GM23338 (cell line): ENCODE measurements around the gene EFCAB13. TPM values are rescaled to one million over a fixed set of nuclear protein-coding genes. Genes with fewer than 3 reads are reported as not detected.

Experiments used
- ATAC-seq: fragments of 200-7000 bp; cut with Tn5 transposase; 3 replicates; pipeline ENCODE4 v1.9.1; 2020
- DNase-seq: peaks from one replicate; pipeline ENCODE4 v3.0.0-alpha.2; 2015; ENCODE audit warnings: low spot score
- H2AFZ ChIP-seq: fragments of 200-600 bp; sonication (generic); 2 replicates; pipeline ENCODE4 v1.8.0; 2016; ENCODE audit warnings: antibody characterized with exemption, mild to moderate bottlenecking, moderate library complexity
- H3F3A ChIP-seq: fragments of 200-600 bp; sonication (generic); replicated peaks from 2 replicates; pipeline ENCODE4 v1.8.0; 2017; ENCODE audit warnings: antibody characterized with exemption, mixed run types, low read depth
- H3K27ac ChIP-seq: fragments of 200-600 bp; sonication (generic); 2 replicates; pipeline ENCODE4 v1.6.1; 2016; ENCODE audit warnings: low read depth
- H3K27me3 ChIP-seq: fragments of 200-600 bp; sonication (generic); 2 replicates; pipeline ENCODE4 v1.8.0; 2016; ENCODE audit warnings: mild to moderate bottlenecking, mixed run types, moderate library complexity; ENCODE audit not compliant: insufficient read depth
- H3K36me3 ChIP-seq: fragments of 200-600 bp; sonication (generic); 2 replicates; pipeline ENCODE4 v1.8.0; 2016; ENCODE audit warnings: mild to moderate bottlenecking; ENCODE audit not compliant: insufficient read depth
- H3K4me1 ChIP-seq: fragments of 200-600 bp; sonication (generic); 2 replicates; pipeline ENCODE4 v1.8.0; 2016; ENCODE audit warnings: mild to moderate bottlenecking, moderate library complexity; ENCODE audit not compliant: insufficient read depth
- H3K4me2 ChIP-seq: fragments of 200-600 bp; sonication (generic); 2 replicates; pipeline ENCODE4 v1.7.1; 2017; ENCODE audit warnings: mixed run types
- H3K4me3 ChIP-seq: fragments of 200-600 bp; sonication (generic); 2 replicates; pipeline ENCODE4 v1.6.1; 2016; ENCODE audit warnings: mixed run types
- H3K79me2 ChIP-seq: fragments of 200-600 bp; sonication (generic); replicated peaks from 2 replicates; pipeline ENCODE4 v1.8.0; 2017; ENCODE audit warnings: mild to moderate bottlenecking; ENCODE audit not compliant: insufficient read depth
- H3K9me2 ChIP-seq: fragments of 200-600 bp; sonication (generic); 2 replicates; pipeline ENCODE4 v1.8.0; 2017; ENCODE audit not compliant: insufficient read depth
- H4K20me1 ChIP-seq: fragments of 200-600 bp; sonication (generic); replicated peaks from 2 replicates; pipeline ENCODE4 v1.8.0; 2017; ENCODE audit warnings: mild to moderate bottlenecking; ENCODE audit not compliant: insufficient read depth
- H3K27ac Mint-ChIP-seq: 2 replicates; pipeline ENCODE4 v1.8.0; 2020; ENCODE audit warnings: inconsistent platforms, mild to moderate bottlenecking, moderate library complexity, mixed read lengths
- H3K27me3 Mint-ChIP-seq: 3 replicates; pipeline ENCODE4 v1.8.0; 2022; ENCODE audit warnings: low read depth, mild to moderate bottlenecking, moderate library complexity, mixed read lengths, inconsistent platforms; ENCODE audit not compliant: insufficient read depth, poor library complexity
- H3K36me3 Mint-ChIP-seq: 3 replicates; pipeline ENCODE4 v1.8.0; 2021; ENCODE audit warnings: low read depth, mild to moderate bottlenecking, inconsistent platforms, moderate library complexity, mixed read lengths
- H3K4me1 Mint-ChIP-seq: 3 replicates; pipeline ENCODE4 v1.8.0; 2020; ENCODE audit warnings: mild to moderate bottlenecking, inconsistent platforms, mixed read lengths
- H3K4me3 Mint-ChIP-seq: 3 replicates; pipeline ENCODE4 v1.8.0; 2021; ENCODE audit warnings: moderate library complexity, mild to moderate bottlenecking, inconsistent platforms, mixed read lengths
- H3K9me3 Mint-ChIP-seq: 3 replicates; pipeline ENCODE4 v1.8.0; 2020; ENCODE audit warnings: moderate library complexity, mild to moderate bottlenecking, inconsistent platforms, mixed read lengths
- CTCF ChIP-seq, 2 experiments: fragments of 200-600 bp in 1 of 2; sonication (generic) in 1 of 2; conservative IDR thresholded peaks; 2 replicates each; pipeline versions ENCODE4 v1.5.1 to v1.6.1; 2016 to 2017; ENCODE audit warnings: antibody characterized with exemption in 2 of 2, low read depth in 2 of 2, mild to moderate bottlenecking in 2 of 2, moderate library complexity in 1 of 2
- EZH2phosphoT487 ChIP-seq: fragments of 200-600 bp; sonication (generic); IDR thresholded peaks from one replicate; pipeline ENCODE4 v1.8.1; 2018; ENCODE audit warnings: antibody characterized with exemption; ENCODE audit not compliant: unreplicated experiment
- NANOG ChIP-seq: IDR thresholded peaks from 2 replicates; pipeline ENCODE4 v1.6.1; 2016; ENCODE audit warnings: antibody characterized with exemption, borderline replicate concordance
- POLR2AphosphoS5 ChIP-seq: IDR thresholded peaks from 2 replicates; pipeline ENCODE4 v1.6.1; 2016; ENCODE audit warnings: antibody characterized with exemption, low read depth
- STAT1 ChIP-seq: IDR thresholded peaks from one replicate; pipeline ENCODE4 v1.6.1; 2016; ENCODE audit warnings: antibody characterized with exemption; ENCODE audit not compliant: unreplicated experiment
- ZNF114 ChIP-seq: fragments of 250-450 bp; sonication (Bioruptor Pico); IDR thresholded peaks from 2 replicates; pipeline ENCODE4 v1.5.0; 2020; ENCODE audit warnings: mild to moderate bottlenecking, moderate library complexity
- polyA plus RNA-seq: library from polyadenylated mRNA; unstranded; fragments of >200 nt; fragmentation: Nextera tagmentation; extraction: Ambion mirVana; gene quantifications from 2 replicates; pipeline ENCODE4 v1.2.1, GENCODE V29; 2016
- total RNA-seq: library from RNA; depleted of rRNA; stranded (reverse); fragments of >200 nt; shearing (Covaris generic); gene quantifications from 2 replicates; pipeline ENCODE4 v1.2.3, GENCODE V29; 2014
- TF ChIP-seq, protein P1 (sequence below): fragments of 250-450 bp; sonication (Bioruptor Pico); IDR thresholded peaks from 2 replicates; pipeline ENCODE4 v1.5.0; 2020; ENCODE audit warnings: mild to moderate bottlenecking, moderate library complexity

The EFCAB13 gene
- total and polyA plus RNA-seq, 2 experiments from 2014 or later, result 4.1 to 5.4 TPM

DNA sequence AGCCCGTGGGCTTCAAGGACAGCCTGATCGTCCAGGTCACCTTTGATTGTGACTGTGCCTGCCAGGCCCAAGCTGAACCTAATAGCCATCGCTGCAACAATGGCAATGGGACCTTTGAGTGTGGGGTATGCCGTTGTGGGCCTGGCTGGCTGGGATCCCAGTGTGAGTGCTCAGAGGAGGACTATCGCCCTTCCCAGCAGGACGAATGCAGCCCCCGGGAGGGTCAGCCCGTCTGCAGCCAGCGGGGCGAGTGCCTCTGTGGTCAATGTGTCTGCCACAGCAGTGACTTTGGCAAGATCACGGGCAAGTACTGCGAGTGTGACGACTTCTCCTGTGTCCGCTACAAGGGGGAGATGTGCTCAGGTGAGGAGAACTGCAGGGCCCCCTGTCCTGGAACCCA lies 31.5 kb upstream of the EFCAB13 start (continued):
- TF ChIP-seq EZH2phosphoT487 (no peak), POLR2AphosphoS5 (no peak), CTCF (conservative IDR thresholded peaks at IDR 0.05; ENCODE audit: low read depth in 2 of 2) (no peak), ZNF114 (no peak)
- TF ChIP-seq, protein P1, sequence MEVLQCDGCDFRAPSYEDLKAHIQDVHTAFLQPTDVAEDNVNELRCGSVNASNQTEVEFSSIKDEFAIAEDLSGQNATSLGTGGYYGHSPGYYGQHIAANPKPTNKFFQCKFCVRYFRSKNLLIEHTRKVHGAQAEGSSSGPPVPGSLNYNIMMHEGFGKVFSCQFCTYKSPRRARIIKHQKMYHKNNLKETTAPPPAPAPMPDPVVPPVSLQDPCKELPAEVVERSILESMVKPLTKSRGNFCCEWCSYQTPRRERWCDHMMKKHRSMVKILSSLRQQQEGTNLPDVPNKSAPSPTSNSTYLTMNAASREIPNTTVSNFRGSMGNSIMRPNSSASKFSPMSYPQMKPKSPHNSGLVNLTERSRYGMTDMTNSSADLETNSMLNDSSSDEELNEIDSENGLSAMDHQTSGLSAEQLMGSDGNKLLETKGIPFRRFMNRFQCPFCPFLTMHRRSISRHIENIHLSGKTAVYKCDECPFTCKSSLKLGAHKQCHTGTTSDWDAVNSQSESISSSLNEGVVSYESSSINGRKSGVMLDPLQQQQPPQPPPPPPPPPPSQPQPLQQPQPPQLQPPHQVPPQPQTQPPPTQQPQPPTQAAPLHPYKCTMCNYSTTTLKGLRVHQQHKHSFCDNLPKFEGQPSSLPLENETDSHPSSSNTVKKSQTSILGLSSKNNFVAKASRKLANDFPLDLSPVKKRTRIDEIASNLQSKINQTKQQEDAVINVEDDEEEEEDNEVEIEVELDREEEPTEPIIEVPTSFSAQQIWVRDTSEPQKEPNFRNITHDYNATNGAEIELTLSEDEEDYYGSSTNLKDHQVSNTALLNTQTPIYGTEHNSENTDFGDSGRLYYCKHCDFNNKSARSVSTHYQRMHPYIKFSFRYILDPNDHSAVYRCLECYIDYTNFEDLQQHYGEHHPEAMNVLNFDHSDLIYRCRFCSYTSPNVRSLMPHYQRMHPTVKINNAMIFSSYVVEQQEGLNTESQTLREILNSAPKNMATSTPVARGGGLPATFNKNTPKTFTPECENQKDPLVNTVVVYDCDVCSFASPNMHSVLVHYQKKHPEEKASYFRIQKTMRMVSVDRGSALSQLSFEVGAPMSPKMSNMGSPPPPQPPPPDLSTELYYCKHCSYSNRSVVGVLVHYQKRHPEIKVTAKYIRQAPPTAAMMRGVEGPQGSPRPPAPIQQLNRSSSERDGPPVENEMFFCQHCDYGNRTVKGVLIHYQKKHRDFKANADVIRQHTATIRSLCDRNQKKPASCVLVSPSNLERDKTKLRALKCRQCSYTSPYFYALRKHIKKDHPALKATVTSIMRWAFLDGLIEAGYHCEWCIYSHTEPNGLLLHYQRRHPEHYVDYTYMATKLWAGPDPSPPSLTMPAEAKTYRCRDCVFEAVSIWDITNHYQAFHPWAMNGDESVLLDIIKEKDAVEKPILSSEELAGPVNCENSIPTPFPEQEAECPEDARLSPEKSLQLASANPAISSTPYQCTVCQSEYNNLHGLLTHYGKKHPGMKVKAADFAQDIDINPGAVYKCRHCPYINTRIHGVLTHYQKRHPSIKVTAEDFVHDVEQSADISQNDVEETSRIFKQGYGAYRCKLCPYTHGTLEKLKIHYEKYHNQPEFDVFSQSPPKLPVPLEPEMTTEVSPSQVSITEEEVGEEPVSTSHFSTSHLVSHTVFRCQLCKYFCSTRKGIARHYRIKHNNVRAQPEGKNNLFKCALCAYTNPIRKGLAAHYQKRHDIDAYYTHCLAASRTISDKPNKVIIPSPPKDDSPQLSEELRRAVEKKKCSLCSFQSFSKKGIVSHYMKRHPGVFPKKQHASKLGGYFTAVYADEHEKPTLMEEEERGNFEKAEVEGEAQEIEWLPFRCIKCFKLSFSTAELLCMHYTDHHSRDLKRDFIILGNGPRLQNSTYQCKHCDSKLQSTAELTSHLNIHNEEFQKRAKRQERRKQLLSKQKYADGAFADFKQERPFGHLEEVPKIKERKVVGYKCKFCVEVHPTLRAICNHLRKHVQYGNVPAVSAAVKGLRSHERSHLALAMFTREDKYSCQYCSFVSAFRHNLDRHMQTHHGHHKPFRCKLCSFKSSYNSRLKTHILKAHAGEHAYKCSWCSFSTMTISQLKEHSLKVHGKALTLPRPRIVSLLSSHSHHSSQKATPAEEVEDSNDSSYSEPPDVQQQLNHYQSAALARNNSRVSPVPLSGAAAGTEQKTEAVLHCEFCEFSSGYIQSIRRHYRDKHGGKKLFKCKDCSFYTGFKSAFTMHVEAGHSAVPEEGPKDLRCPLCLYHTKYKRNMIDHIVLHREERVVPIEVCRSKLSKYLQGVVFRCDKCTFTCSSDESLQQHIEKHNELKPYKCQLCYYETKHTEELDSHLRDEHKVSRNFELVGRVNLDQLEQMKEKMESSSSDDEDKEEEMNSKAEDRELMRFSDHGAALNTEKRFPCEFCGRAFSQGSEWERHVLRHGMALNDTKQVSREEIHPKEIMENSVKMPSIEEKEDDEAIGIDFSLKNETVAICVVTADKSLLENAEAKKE, result no peak

DNA sequence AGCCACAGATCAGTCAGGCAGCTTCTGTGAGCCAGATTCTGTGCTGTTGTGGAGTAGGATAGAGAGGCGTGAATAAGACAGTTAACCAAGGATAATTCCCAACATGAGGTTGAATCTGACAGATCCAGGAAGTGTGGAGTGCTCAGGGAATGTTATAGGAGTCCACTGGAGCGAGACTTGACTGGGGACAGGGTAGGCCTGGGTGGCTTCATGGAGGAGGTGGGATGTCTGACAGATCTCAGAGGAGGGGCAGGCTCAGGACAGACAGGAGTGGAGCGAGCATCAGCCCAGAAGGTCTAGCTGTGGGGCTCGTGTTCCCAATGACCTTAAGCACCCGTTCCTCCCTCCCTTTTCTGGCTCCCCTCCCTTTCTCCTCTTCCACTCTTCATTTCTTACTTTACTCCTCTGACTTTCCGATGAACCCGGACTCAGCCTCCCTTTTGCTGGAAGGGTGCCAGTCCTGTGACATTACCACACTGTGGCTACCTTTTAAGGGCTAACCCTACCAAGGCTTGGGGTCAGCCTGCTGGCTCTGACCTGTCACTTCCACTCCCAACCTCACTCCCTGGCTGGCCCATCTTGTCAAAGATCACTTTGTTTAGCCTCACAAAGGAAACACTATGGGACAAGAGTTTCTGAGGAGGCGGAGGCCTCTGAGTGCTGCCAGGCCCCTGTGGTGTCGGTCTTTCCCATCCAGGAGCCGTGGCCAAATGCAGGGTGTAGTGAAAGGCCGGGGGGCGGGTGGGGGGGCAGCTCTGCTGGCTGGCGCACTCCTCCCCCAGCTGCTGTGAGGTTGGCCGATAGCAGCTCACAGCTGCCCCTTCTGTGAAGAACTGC lies 28.5 kb upstream of the EFCAB13 start:
- Mint-ChIP-seq H3K27me3 (peaks cover 9% of the 10 kb centered on the region), H3K4me1 (peaks cover 13% of the 10 kb centered on the region), H3K4me3 (no peak overlapping the region), H3K9me3 (no peaks in the 10 kb centered on the region; the same call in 2 of the 3 replicates), H3K36me3 (no peaks in the 10 kb centered on the region), H3K27ac (no peak overlapping the region)
- Histone ChIP-seq H3K36me3 (no peaks in the 10 kb centered on the region), H3F3A (no peaks in the 10 kb centered on the region), H2AFZ (no peak overlapping the region), H3K9me2 (no peaks in the 10 kb centered on the region), H3K27ac (no peak overlapping the region), H3K4me3 (no peak overlapping the region), H3K27me3 (peaks cover 7% of the 10 kb centered on the region; the same call in 1 of the 2 replicates), H4K20me1 (no peaks in the 10 kb centered on the region), H3K4me1 (peaks cover 5% of the 10 kb centered on the region; the same call in 1 of the 2 replicates), H3K79me2 (no peaks in the 10 kb centered on the region), H3K4me2 (no peak overlapping the region)
- no peak for DNase-seq
- peak; percentile 62 for ATAC-seq
- no peak for TF ChIP-seq STAT1
- no peak for TF ChIP-seq EZH2phosphoT487
- no peak for TF ChIP-seq NANOG
